ENCODE results near the gene RNF13.

DNA sequence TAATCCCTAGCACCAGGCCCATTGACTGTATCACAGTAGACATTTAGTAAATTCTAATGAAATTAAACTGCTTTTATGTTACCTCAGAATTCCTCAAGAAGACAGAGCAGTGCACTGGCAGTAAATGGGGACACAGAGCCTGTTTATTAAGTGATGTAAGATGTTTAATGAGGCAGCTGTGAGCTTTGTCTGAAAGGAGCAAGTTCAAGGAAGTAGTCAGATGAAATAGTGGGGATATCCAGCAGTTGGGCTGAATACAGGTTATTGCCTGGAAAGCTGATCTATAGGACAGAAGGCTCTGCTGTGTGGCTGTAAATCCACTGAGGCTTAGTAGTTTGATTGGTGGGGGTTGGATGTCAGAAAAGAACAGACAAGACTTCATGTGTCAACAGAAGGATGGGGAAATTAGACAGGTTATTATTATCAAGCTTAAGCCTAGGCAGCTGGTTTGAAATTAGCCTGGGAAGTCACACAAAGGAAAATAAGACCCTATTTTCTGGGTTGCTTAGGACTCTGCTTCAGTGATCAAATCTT lies 95.5 kb downstream of the RNF13 start:
- TF ChIP-seq GATA3 (IDR thresholded peaks at IDR 0.05; ENCODE audit: low read depth, low read length) (no peak), GATA2 (IDR thresholded peaks at IDR 0.05; ENCODE audit: low read depth, low read length) (no peak)

Data from SH-SY5Y (cell line).